ENCODE measurements around the gene MICA. TPM values are rescaled to one million over a fixed set of nuclear protein-coding genes. Genes with fewer than 3 reads are reported as not detected.
"Not testable (repeated sequence)": the region's sequence is repeated elsewhere in the genome, so short reads cannot be mapped to it uniquely, and the experiment has no call there.

Gene MICA
- total RNA-seq, 4 donors from 2014 or later, result 17.4 to 33.2 (median 22.1) TPM

DNA sequence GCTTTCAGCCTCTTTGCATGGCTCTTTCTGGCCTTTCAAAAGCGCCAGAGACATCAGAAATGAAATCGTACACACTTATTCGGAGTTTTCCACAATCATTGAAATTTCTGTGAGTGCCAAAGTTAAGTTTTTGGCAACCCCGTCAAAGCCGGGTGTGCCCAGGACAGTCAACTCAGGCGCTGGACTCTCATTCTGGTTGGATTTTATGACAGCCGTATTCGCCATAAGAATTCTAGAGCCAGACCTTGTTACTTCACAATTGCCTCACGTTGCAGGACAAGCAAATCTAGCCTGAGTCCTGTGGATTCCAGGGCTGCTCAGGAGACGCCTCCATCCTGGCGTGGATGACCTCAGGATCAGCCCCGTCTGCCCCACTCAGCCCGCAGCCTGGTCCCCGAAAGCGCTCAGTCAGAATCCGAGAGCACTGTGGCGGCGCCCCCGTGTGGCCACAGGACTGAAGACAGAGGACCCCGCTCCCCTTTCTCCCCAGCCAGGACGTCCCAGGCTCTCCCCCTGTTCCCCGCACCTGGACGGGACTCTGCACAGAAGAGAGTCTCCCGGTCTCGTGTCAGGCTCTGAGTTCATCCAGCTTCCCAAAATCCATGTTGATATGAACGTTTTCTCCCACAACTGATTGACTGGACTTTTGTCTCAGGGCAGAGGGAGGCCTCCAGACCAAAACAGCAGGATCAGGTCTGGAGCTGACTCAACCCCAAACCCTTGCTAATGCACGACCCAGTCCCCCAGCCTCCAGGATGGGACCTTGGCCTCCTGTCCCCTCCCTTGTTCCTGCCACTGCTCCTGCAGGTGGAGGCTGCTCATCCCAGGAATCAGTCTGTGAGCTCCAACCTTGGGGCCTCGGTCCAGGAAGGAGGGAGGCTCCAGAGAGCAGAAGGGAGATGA is 38.2 kb downstream of the MICA start:
- 18 to 35% methylated on average over 8 to 9 of the region's 28 CpGs for WGBS, 2 donors (ENCODE audit: low coverage in 1 of 2)

DNA sequence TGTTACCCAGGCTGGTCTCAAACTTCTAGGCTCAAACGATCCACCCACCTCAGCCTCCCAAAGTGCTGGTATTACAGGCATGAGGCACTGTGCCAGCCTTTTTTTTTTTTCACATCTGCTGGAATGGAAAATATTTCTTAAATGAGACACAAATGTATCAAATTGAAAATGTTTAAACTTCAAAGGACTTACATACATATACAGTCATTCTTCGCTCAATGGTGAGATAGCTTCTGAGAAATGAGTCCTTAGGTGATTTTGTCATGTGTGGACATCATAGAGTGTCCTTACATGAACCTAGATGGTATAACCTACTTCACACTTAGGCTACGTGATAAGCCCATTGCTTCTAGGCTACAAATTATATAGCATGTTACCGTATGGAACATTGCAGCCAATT is 43.1 kb downstream of the MICA start:
- Histone ChIP-seq H3K27me3 (no peaks in the 10 kb centered on the region), H3K27ac (no peak overlapping the region), H3K4me1 (peaks cover 0 to 5% (median 5%) of the 10 kb centered on the region in 3 donors), H3K36me3 (no peaks in the 10 kb centered on the region), H3K9me3 (no peaks in the 10 kb centered on the region), H3K4me3 (no peak overlapping the region)
- no peak for ATAC-seq
- 72 to 81% methylated on average over 4 of the region's 4 CpGs for WGBS, 2 donors (ENCODE audit: low coverage in 1 of 2)
- no peak for TF ChIP-seq POLR2AphosphoS5 (IDR thresholded peaks at IDR 0.05)

More for the DNA sequence above, 38.2 kb downstream of the MICA start:
- H3K4me3 ChIP-seq, result peak overlapping the region in 1 of 2 donors; percentile 24
- H3K9me3 ChIP-seq, result no peaks in the 10 kb centered on the region
- TF ChIP-seq POLR2AphosphoS5 (IDR thresholded peaks at IDR 0.05), result no peak
- TF ChIP-seq, protein P1, sequence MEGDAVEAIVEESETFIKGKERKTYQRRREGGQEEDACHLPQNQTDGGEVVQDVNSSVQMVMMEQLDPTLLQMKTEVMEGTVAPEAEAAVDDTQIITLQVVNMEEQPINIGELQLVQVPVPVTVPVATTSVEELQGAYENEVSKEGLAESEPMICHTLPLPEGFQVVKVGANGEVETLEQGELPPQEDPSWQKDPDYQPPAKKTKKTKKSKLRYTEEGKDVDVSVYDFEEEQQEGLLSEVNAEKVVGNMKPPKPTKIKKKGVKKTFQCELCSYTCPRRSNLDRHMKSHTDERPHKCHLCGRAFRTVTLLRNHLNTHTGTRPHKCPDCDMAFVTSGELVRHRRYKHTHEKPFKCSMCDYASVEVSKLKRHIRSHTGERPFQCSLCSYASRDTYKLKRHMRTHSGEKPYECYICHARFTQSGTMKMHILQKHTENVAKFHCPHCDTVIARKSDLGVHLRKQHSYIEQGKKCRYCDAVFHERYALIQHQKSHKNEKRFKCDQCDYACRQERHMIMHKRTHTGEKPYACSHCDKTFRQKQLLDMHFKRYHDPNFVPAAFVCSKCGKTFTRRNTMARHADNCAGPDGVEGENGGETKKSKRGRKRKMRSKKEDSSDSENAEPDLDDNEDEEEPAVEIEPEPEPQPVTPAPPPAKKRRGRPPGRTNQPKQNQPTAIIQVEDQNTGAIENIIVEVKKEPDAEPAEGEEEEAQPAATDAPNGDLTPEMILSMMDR (IDR thresholded peaks at IDR 0.05), result peak; percentile 67 to 88 (median 82)
- peak in 1 of 2 donors; percentile 15 for TF ChIP-seq POLR2A (IDR thresholded peaks at IDR 0.05)
- TF ChIP-seq EP300 (IDR thresholded peaks at IDR 0.05), result no peak
- H3K27me3 ChIP-seq, result no peaks in the 10 kb centered on the region
- H3K4me1 ChIP-seq, result peaks cover 0 to 8% (median 7%) of the 10 kb centered on the region in 3 donors
- no peak overlapping the region for H3K27ac ChIP-seq
- ATAC-seq, result peak; percentile 93
- H3K36me3 ChIP-seq, result no peaks in the 10 kb centered on the region

DNA sequence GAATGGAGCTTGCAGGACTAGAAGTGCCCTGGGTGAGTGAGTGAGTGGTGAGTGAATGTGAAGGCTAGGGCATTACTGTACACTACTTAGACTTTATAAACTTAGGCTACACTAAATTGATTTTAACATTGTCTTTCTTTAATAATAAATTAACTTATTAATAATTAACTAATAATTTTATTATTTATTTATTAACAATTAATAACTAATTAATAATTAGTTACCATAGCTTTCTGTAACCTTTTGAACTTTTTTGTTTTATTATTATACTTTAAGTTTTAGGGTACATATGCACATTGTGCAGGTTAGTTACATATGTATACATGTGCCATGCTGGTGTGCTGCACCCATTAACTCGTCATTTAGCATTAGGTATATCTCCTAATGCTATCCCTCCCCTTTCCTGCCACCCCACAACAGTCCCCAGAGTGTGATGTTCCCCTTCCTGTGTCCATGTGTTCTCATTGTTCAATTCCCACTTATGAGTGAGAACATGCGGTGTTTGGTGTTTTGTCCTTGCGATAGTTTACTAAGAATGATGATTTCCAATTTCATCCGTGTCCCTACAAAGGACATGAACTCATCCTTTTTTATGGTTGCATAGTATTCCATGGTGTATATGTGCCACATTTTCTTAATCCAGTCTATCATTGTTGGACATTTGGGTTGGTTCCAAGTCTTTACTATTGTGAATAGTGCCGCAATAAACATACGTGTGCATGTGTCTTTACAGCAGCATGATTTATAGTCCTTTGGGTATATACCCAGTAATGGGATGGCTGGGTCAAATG is 43.8 kb downstream of the MICA start:
- 67 to 90% methylated on average over 1 of the region's 6 CpGs for WGBS, 2 donors (ENCODE audit: low coverage in 1 of 2)
- not testable (repeated sequence) for ATAC-seq, H3K9me3 ChIP-seq, H3K27me3 ChIP-seq, H3K4me1 ChIP-seq, H3K27ac ChIP-seq, H3K36me3 ChIP-seq, H3K4me3 ChIP-seq

DNA sequence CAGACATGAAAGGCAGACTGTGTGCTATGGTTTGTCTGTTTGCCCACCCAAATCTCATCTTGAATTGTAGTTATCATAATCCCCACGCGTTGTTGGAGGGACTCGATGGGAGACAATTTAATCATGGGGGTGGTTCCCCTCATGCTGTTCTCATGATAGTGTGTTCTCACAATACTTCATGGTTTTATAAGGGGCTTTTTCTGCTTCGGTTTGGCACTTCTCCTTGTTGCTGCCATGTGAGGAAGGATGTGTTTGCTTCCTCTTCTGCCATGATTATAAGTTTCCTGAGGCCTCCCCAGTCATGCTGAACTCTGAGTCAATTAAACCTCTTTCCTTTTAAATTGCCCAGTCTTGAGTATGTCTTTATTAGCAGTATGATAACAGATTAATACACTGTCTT is 47.4 kb downstream of the MICA start:
- Histone ChIP-seq H3K9me3 (peaks cover 0 to 5% (median 0%) of the 10 kb centered on the region in 3 donors), H3K4me1 (no peaks in the 10 kb centered on the region), H3K4me3 (no peak overlapping the region), H3K27ac (no peak overlapping the region), H3K36me3 (no peaks in the 10 kb centered on the region), H3K27me3 (no peaks in the 10 kb centered on the region)
- TF ChIP-seq, protein P1 (IDR thresholded peaks at IDR 0.05), result no peak
- TF ChIP-seq POLR2A (IDR thresholded peaks at IDR 0.05) (no peak), POLR2AphosphoS5 (IDR thresholded peaks at IDR 0.05) (no peak), EP300 (IDR thresholded peaks at IDR 0.05) (no peak)
- 48 to 58% methylated on average over 2 to 4 of the region's 4 CpGs for WGBS, 2 donors (ENCODE audit: low coverage in 1 of 2)
- no peak for ATAC-seq

DNA sequence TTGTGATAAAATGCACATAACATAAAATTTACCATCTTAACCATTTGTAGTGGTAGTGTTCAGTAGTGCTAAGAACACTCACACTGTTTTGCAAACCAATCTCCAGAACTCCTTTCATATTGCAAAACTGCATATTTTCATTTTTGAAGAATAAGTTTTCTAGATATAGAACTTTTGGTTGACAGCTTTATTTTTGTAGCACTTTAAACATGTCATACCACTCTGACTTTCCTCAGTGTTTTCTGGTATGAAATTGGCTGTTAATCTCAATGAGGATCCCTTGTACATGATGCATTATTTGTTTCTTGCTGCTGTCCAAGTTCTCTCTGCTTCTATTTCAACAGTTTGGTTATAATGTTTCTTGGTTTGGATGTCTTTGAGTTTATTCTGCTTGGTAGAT is 49.5 kb downstream of the MICA start:
- TF ChIP-seq, protein P1 (IDR thresholded peaks at IDR 0.05), result no peak
- no peak for TF ChIP-seq EP300 (IDR thresholded peaks at IDR 0.05)
- no peak for TF ChIP-seq POLR2AphosphoS5 (IDR thresholded peaks at IDR 0.05)
- TF ChIP-seq POLR2A (IDR thresholded peaks at IDR 0.05), result no peak
- Histone ChIP-seq H3K4me3 (no peak overlapping the region), H3K9me3 (peaks cover 0 to 5% (median 0%) of the 10 kb centered on the region in 3 donors), H3K27me3 (no peaks in the 10 kb centered on the region), H3K36me3 (no peaks in the 10 kb centered on the region), H3K27ac (no peak overlapping the region), H3K4me1 (no peaks in the 10 kb centered on the region)
- ATAC-seq, result no peak

All from gastroesophageal sphincter (tissue), 4 donors.